ENCODE data around the gene SS18L1. TPM values are rescaled to one million over a fixed set of nuclear protein-coding genes. Genes with fewer than 3 reads are reported as not detected.
"Not testable (repeated sequence)": the region's sequence is repeated elsewhere in the genome, so short reads cannot be mapped to it uniquely, and the experiment has no call there.

SS18L1 gene
- total RNA-seq, 5 donors from 2014 or later (not counting 1 experiment from before 2014, with no cell fraction given), result 14.6 to 23.6 (median 19.4) TPM

DNA sequence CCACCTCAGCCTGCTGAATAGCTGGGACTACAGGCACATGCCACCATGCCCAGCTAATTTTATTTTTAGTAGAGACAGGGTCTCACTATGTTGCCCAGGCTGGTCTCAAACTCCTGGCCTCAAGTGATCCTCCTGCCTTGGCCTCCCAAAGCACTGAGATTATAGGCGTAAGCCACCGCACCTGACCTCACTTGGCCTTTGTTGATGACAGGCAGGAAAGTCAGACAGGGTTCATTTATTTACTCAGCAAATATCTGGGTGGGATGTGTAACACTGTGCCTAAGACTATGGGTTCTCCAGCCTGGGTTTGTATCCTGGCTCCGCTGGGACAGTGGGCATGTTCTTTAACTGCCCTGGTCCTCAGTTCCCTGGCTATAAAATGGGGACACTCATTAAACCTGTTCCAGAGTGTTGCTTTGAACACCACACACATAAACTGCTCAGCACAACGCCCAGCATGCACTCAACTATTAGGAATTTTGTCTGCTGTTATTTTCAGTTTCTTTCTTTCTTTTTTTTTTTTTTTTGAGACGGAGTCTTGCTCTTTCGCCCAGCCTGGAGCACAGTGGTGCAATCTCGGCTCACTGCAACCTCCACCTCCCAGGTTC, 27.7 kb upstream of the SS18L1 start:
- ATAC-seq (replicated peaks in 1 of 4); H3K4me3 Mint-ChIP-seq; DNase-seq; H3K27ac ChIP-seq (ENCODE audit: low read length); H3K36me3 Mint-ChIP-seq; H3K27ac Mint-ChIP-seq; H3K27me3 Mint-ChIP-seq; POLR2A ChIA-PET; H3K36me3 ChIP-seq (ENCODE audit: control insufficient read depth in 2 of 2, extremely low read depth in 1 of 2, insufficient read depth in 1 of 2, low read length in 1 of 2); H3K4me3 ChIP-seq (ENCODE audit: control insufficient read depth in 1 of 2, extremely low read depth in 1 of 2, low read length in 1 of 2); H3K9me3 ChIP-seq: not testable (repeated sequence)
- Histone ChIP-seq H3K4me1 (ENCODE audit: control insufficient read depth in 1 of 2, extremely low read depth in 1 of 2, insufficient read depth in 2 of 2, low read length in 2 of 2) (peaks cover 19 to 35% of the 10 kb centered on the region in 2 experiments), H3K27me3 (replicated peaks in 1 of 2; ENCODE audit: control insufficient read depth in 2 of 2, extremely low read depth in 1 of 2, insufficient read depth in 2 of 2, low read length in 1 of 2) (peaks cover 0 to 21% of the 10 kb centered on the region in 2 experiments)
- no CpG with 5 or more reads among the region's 7 CpGs for WGBS (ENCODE audit: insufficient coverage)
- peaks cover 32 to 34% (median 34%) of the 10 kb centered on the region in 3 donors for H3K4me1 Mint-ChIP-seq
- H3K9me3 Mint-ChIP-seq, result peaks cover 5 to 12% (median 10%) of the 10 kb centered on the region in 3 donors
- CTCF ChIA-PET, result interaction anchor here in 1 of 2 donors (0.6 kb wide), 1 partner anchor 82 kb away, joined by 7 read pairs; no protein-coding TSS in a partner anchor

DNA sequence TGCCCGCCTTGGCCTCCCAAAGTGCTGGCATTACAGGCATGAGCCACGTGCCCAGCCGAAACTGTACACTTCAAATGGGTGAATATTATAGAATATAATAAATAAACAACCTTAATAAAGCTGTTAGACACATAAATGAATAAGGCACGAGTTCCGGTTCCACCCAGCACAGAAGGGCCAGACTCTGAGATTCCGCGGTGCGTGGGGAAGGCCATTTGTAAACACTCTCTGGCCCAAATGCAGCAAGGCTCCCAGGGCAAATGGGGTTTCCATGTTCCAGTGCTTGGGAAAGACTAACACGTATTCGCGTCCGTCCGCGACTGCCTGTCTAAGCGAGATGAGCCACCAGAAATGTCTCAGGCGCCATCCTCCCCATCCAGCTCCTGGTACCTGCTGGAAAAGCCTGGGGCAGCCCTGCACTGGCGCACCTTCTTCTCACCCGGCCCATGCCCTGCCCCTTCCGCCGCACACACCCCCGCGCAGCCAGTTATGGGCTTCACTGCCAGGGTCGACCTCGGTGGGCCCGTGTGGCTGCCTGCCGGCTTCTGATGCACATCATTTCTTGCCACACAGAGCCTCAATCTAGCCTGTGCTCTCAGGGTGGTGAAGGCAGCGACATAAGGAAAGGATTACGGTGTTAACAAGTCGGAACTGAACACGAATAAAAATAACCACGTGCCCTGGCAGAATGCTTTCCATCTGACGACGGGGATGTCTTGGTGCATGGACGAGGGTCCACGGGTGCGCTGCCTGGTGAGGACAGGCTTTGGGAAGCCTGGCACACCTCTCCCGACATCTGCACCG, 26.8 kb upstream of the SS18L1 start:
- Histone ChIP-seq H3K36me3 (ENCODE audit: control insufficient read depth in 2 of 2, extremely low read depth in 1 of 2, insufficient read depth in 1 of 2, low read length in 1 of 2) (no peaks in the 10 kb centered on the region), H3K4me1 (ENCODE audit: control insufficient read depth in 1 of 2, extremely low read depth in 1 of 2, insufficient read depth in 2 of 2, low read length in 2 of 2) (peaks cover 19 to 41% of the 10 kb centered on the region in 2 experiments), H3K4me3 (ENCODE audit: control insufficient read depth in 1 of 2, extremely low read depth in 1 of 2, low read length in 1 of 2) (no peak overlapping the region), H3K9me3 (peaks cover 2% of the 10 kb centered on the region), H3K27ac (ENCODE audit: low read length) (peak overlapping the region; percentile 78), H3K27me3 (replicated peaks in 1 of 2; ENCODE audit: control insufficient read depth in 2 of 2, extremely low read depth in 1 of 2, insufficient read depth in 2 of 2, low read length in 1 of 2) (peaks cover 0 to 21% of the 10 kb centered on the region in 2 experiments)
- Mint-ChIP-seq H3K9me3 (peaks cover 5 to 9% (median 8%) of the 10 kb centered on the region in 3 donors), H3K4me1 (peaks cover 36 to 38% (median 38%) of the 10 kb centered on the region in 3 donors), H3K27ac (peak overlapping the region in 1 of 2 donors; percentile 73), H3K36me3 (peaks cover 2% of the 10 kb centered on the region), H3K27me3 (no peaks in the 10 kb centered on the region), H3K4me3 (peak overlapping the region in 1 of 3 donors; percentile 55)
- no peak for DNase-seq
- ATAC-seq (replicated peaks in 1 of 4), result no peak
- ChIA-PET CTCF (no interaction called here), POLR2A (no interaction called here)
- WGBS (ENCODE audit: insufficient coverage), result 94% methylated on average over 35 of the region's 38 CpGs

DNA sequence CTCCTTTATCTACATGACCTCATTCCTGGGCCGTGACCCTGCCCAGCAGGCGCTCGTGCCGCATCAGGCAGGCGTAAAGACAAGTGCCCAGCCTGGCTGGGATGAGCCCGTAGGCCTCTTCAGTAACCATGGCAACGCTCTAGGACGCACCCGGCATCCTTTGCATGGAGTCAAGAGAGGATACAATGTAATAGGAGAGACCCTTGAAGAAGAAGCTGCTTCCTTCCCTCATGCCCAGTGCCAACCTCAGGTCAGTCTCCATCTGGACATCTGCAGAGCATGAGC, 26.3 kb upstream of the SS18L1 start:
- H3K9me3 Mint-ChIP-seq, result peaks cover 5 to 8% (median 7%) of the 10 kb centered on the region in 3 donors
- H3K4me3 ChIP-seq (ENCODE audit: control insufficient read depth in 1 of 2, extremely low read depth in 1 of 2, low read length in 1 of 2), result no peak overlapping the region
- peak overlapping the region; percentile 73 to 77 for H3K27ac Mint-ChIP-seq
- H3K27me3 ChIP-seq (replicated peaks in 1 of 2; ENCODE audit: control insufficient read depth in 2 of 2, extremely low read depth in 1 of 2, insufficient read depth in 2 of 2, low read length in 1 of 2), result peaks cover 0 to 18% of the 10 kb centered on the region in 2 experiments
- H3K4me1 ChIP-seq (ENCODE audit: control insufficient read depth in 1 of 2, extremely low read depth in 1 of 2, insufficient read depth in 2 of 2, low read length in 2 of 2), result peaks cover 19 to 41% of the 10 kb centered on the region in 2 experiments
- no peak for DNase-seq
- ChIA-PET POLR2A (no interaction called here), CTCF (interaction anchor here in 1 of 2 donors (1.1 kb wide), 1 partner anchor 21 kb away, joined by 3 read pairs; no protein-coding TSS in a partner anchor)
- peaks cover 2% of the 10 kb centered on the region for H3K36me3 Mint-ChIP-seq
- peak overlapping the region; percentile 78 for H3K27ac ChIP-seq (ENCODE audit: low read length)
- H3K9me3 ChIP-seq, result peaks cover 2% of the 10 kb centered on the region
- H3K36me3 ChIP-seq (ENCODE audit: control insufficient read depth in 2 of 2, extremely low read depth in 1 of 2, insufficient read depth in 1 of 2, low read length in 1 of 2), result no peaks in the 10 kb centered on the region
- no peak for ATAC-seq (replicated peaks in 1 of 4)
- no peaks in the 10 kb centered on the region for H3K27me3 Mint-ChIP-seq
- 82% methylated on average over 4 of the region's 9 CpGs for WGBS (ENCODE audit: insufficient coverage)
- H3K4me1 Mint-ChIP-seq, result peaks cover 36 to 38% (median 38%) of the 10 kb centered on the region in 3 donors
- H3K4me3 Mint-ChIP-seq, result peak overlapping the region in 1 of 3 donors; percentile 55

DNA sequence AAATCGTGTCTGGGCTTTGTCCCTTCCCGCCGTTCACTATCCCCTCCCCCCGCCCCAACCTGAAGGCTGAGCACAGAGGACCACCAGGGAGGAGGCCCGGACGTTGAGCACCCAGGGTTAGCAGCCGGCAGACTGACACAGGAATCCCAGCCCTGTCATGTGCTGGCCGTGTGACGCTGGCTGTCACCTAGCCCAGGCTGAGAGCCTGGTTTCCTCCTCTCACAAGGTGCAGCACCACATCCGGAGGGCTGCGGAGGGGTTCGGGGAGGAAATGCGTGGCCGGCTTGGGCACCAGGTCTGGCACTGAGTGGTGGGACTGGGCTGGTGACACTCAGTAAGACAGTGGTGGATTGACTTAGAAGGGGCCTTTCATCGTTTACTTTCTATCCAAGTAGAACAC, 25.9 kb upstream of the SS18L1 start:
- Mint-ChIP-seq H3K36me3 (peaks cover 2% of the 10 kb centered on the region), H3K4me3 (peak overlapping the region in 2 of 3 donors; percentile 31 to 55), H3K9me3 (peaks cover 4 to 7% (median 5%) of the 10 kb centered on the region in 3 donors), H3K4me1 (peaks cover 36 to 38% (median 38%) of the 10 kb centered on the region in 3 donors), H3K27ac (peak overlapping the region; percentile 73 to 77), H3K27me3 (no peaks in the 10 kb centered on the region)
- peak overlapping the region in 1 of 2 donors; percentile 17 for H3K4me3 ChIP-seq (ENCODE audit: control insufficient read depth in 1 of 2, extremely low read depth in 1 of 2, low read length in 1 of 2)
- ATAC-seq (replicated peaks in 1 of 4), result peak; percentile 10 to 49 (median 32)
- H3K36me3 ChIP-seq (ENCODE audit: control insufficient read depth in 2 of 2, extremely low read depth in 1 of 2, insufficient read depth in 1 of 2, low read length in 1 of 2), result no peaks in the 10 kb centered on the region
- WGBS (ENCODE audit: insufficient coverage), result 0% methylated on average over 2 of the region's 15 CpGs
- ChIA-PET CTCF (interaction anchor here in 1 of 2 donors (1.1 kb wide), 1 partner anchor 21 kb away, joined by 3 read pairs; no protein-coding TSS in a partner anchor), POLR2A (no interaction called here)
- DNase-seq, result peak; percentile 53 to 89 (median 82)
- peaks cover 0 to 15% of the 10 kb centered on the region in 2 experiments for H3K27me3 ChIP-seq (replicated peaks in 1 of 2; ENCODE audit: control insufficient read depth in 2 of 2, extremely low read depth in 1 of 2, insufficient read depth in 2 of 2, low read length in 1 of 2)
- peaks cover 19 to 41% of the 10 kb centered on the region in 2 experiments for H3K4me1 ChIP-seq (ENCODE audit: control insufficient read depth in 1 of 2, extremely low read depth in 1 of 2, insufficient read depth in 2 of 2, low read length in 2 of 2)
- H3K27ac ChIP-seq (ENCODE audit: low read length), result peak overlapping the region; percentile 78
- peaks cover 2% of the 10 kb centered on the region for H3K9me3 ChIP-seq

DNA sequence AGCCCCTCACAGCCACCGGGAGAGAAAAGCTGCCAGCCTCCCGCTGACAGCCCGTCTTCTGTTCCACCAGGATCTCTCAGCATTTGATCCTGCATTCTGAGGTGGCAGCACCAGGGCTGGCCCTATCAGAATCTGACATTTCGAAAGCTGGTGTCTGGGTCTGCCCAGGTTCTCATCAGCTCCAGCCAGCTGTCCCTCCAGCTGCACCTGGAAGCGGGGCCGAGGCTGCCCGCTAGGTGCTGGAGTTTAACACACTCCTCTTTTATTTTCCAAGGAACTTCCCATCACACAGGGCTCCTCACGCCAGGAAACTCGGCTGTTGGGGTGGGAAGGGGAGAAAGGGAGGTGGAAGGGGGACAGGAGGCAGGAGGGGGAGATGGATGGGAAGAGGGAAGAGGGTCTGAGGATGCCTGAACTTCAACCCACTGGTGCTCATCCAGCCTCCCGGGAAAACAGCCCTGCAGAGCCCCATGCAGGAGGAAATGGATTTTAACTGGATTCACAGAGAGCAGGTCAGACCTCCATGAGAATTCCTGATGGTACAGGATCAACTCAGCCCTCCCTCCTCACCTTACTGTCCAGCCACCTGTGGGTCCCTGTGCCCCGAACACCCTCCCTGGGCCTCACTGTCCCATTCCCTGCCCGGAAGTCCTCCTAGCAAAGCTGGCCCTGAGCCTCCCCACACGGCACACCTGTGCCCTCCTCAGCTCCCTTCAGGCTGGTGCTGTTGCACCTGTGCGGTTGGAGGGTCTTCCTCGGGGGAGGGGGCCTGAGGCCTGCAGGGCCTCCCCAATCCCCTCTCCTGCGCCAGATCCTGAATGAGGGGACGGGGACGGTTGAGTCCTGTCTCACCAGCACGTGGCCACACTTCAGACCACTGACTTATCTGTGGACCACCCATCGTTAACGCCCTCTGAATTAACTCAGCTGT, 25.2 kb upstream of the SS18L1 start:
- 72% methylated on average over 14 of the region's 21 CpGs for WGBS (ENCODE audit: insufficient coverage)
- peak overlapping the region in 1 of 3 donors; percentile 55 for H3K4me3 Mint-ChIP-seq
- Histone ChIP-seq H3K27ac (ENCODE audit: low read length) (peak overlapping the region; percentile 78), H3K9me3 (no peaks in the 10 kb centered on the region), H3K4me3 (ENCODE audit: control insufficient read depth in 1 of 2, extremely low read depth in 1 of 2, low read length in 1 of 2) (peak overlapping the region in 1 of 2 donors; percentile 17), H3K36me3 (ENCODE audit: control insufficient read depth in 2 of 2, extremely low read depth in 1 of 2, insufficient read depth in 1 of 2, low read length in 1 of 2) (no peaks in the 10 kb centered on the region), H3K4me1 (ENCODE audit: control insufficient read depth in 1 of 2, extremely low read depth in 1 of 2, insufficient read depth in 2 of 2, low read length in 2 of 2) (peaks cover 19 to 45% of the 10 kb centered on the region in 2 experiments), H3K27me3 (replicated peaks in 1 of 2; ENCODE audit: control insufficient read depth in 2 of 2, extremely low read depth in 1 of 2, insufficient read depth in 2 of 2, low read length in 1 of 2) (peaks cover 0 to 8% of the 10 kb centered on the region in 2 experiments)
- peak overlapping the region; percentile 73 to 77 for H3K27ac Mint-ChIP-seq
- ChIA-PET POLR2A (no interaction called here), CTCF (interaction anchor here in 1 of 2 donors (1.1 kb wide), 1 partner anchor 20 kb away, joined by 3 read pairs; no protein-coding TSS in a partner anchor)
- no peaks in the 10 kb centered on the region for H3K27me3 Mint-ChIP-seq
- peaks cover 2% of the 10 kb centered on the region for H3K36me3 Mint-ChIP-seq
- no peak for DNase-seq
- H3K9me3 Mint-ChIP-seq, result peaks cover 0 to 3% (median 2%) of the 10 kb centered on the region in 3 donors
- ATAC-seq (replicated peaks in 1 of 4), result no peak
- peaks cover 38 to 41% (median 40%) of the 10 kb centered on the region in 3 donors for H3K4me1 Mint-ChIP-seq

All from T-cell (primary cell).